Measurements from ENCODE around the gene SLC5A12. TPM values are rescaled to one million over a fixed set of nuclear protein-coding genes. Genes with fewer than 3 reads are reported as not detected.

The SLC5A12 gene
- total RNA-seq, 1 experiment from 2014 or later = not detected

- in situ Hi-C loops (cut with HindIII; ENCODE audit: low pct_unique_long_range_greater_than_20kb, low sequenced_read_pairs) = no loop called here
- TF ChIP-seq REST (IDR thresholded peaks at IDR 0.05; ENCODE audit: insufficient read depth in 1 of 2, low read depth in 2 of 2, low read length in 1 of 2) (no peak), TCF7L2 (IDR thresholded peaks at IDR 0.05; ENCODE audit: low read depth, low read length) (no peak), POLR2AphosphoS5 (IDR thresholded peaks at IDR 0.05; ENCODE audit: low read depth, low read length) (no peak), SIN3A (IDR thresholded peaks at IDR 0.05; ENCODE audit: borderline replicate concordance, insufficient read depth, low read depth, low read length) (no peak), CTCF (IDR thresholded peaks at IDR 0.05) (no peak)
- H3K9me3 ChIP-seq (ENCODE audit: control insufficient read depth, insufficient read depth, low read depth, low read length) = no peaks in the 10 kb centered on the region
These were observed 36.1 kb upstream of the SLC5A12 start for GRCh38 chr11:26757995-26758394.

GRCh38 chr11:26755762-26756161 is 33.9 kb upstream of the SLC5A12 start:
- ATAC-seq = no peak
- no peak overlapping the region for H3K27ac ChIP-seq (ENCODE audit: low read length)
- H3K27me3 ChIP-seq (ENCODE audit: control insufficient read depth, insufficient read depth, low read length) = no peaks in the 10 kb centered on the region
- no peak for TF ChIP-seq SIN3A (IDR thresholded peaks at IDR 0.05; ENCODE audit: borderline replicate concordance, insufficient read depth, low read depth, low read length)
- no peak overlapping the region for H3K4me3 ChIP-seq (ENCODE audit: low read depth in 2 of 2, low read length in 2 of 2)
- POLR2A ChIA-PET = no interaction called here
- no peaks in the 10 kb centered on the region for H3K36me3 ChIP-seq (ENCODE audit: control insufficient read depth, insufficient read depth, low read length)
- CTCF ChIA-PET = interaction anchor here (0.7 to 1.0 kb wide), 2 partner anchors 397 to 404 kb away, joined by 5 to 12 read pairs; no protein-coding TSS in a partner anchor
- in situ Hi-C loops (cut with HindIII; ENCODE audit: low pct_unique_long_range_greater_than_20kb, low sequenced_read_pairs) = no loop called here
- no peaks in the 10 kb centered on the region for H3K4me1 ChIP-seq (ENCODE audit: control insufficient read depth, insufficient read depth, low read length)
- intact Hi-C loops (cut with micrococcal nuclease; ENCODE audit: unreplicated experiment) = no loop called here
- no peak for DNase-seq (ENCODE audit: low read depth, low spot score)
- BruUV-seq (replicated peaks) = no TSS peak
- no peaks in the 10 kb centered on the region for H3K9me3 ChIP-seq (ENCODE audit: control insufficient read depth, insufficient read depth, low read depth, low read length)

More at GRCh38 chr11:26757995-26758394, 36.1 kb upstream of the SLC5A12 start:
- Histone ChIP-seq H3K4me1 (ENCODE audit: control insufficient read depth, insufficient read depth, low read length) (no peaks in the 10 kb centered on the region), H3K4me3 (ENCODE audit: low read depth in 2 of 2, low read length in 2 of 2) (no peak overlapping the region), H3K36me3 (ENCODE audit: control insufficient read depth, insufficient read depth, low read length) (no peaks in the 10 kb centered on the region), H3K27ac (ENCODE audit: low read length) (no peak overlapping the region), H3K27me3 (ENCODE audit: control insufficient read depth, insufficient read depth, low read length) (no peaks in the 10 kb centered on the region)
- DNase-seq (ENCODE audit: low read depth, low spot score) (no peak), ATAC-seq (no peak)
- ChIA-PET POLR2A (no interaction called here), CTCF (no interaction called here)
- BruUV-seq (replicated peaks) = no TSS peak
- intact Hi-C loops (cut with micrococcal nuclease; ENCODE audit: unreplicated experiment) = no loop called here

GRCh38 chr11:26753723-26754504 is 32.1 kb upstream of the SLC5A12 start:
- intact Hi-C loops (cut with micrococcal nuclease; ENCODE audit: unreplicated experiment) = loop anchor here (1.0 to 5.0 kb wide), 2 partner anchors 404 to 733 kb away; no protein-coding TSS in a partner anchor
- no TSS peak for BruUV-seq (replicated peaks)
- DNase-seq (ENCODE audit: low read depth, low spot score) (peak; percentile 13), ATAC-seq (peak; percentile 85)
- Histone ChIP-seq H3K4me1 (ENCODE audit: control insufficient read depth, insufficient read depth, low read length) (no peaks in the 10 kb centered on the region), H3K36me3 (ENCODE audit: control insufficient read depth, insufficient read depth, low read length) (no peaks in the 10 kb centered on the region), H3K27ac (ENCODE audit: low read length) (no peak overlapping the region), H3K9me3 (ENCODE audit: control insufficient read depth, insufficient read depth, low read depth, low read length) (no peaks in the 10 kb centered on the region), H3K4me3 (ENCODE audit: low read depth in 2 of 2, low read length in 2 of 2) (no peak overlapping the region), H3K27me3 (ENCODE audit: control insufficient read depth, insufficient read depth, low read length) (no peaks in the 10 kb centered on the region)
- TF ChIP-seq TCF7L2 (IDR thresholded peaks at IDR 0.05; ENCODE audit: low read depth, low read length) (no peak), POLR2AphosphoS5 (IDR thresholded peaks at IDR 0.05; ENCODE audit: low read depth, low read length) (no peak), CTCF (IDR thresholded peaks at IDR 0.05) (peak; percentile 71), REST (IDR thresholded peaks at IDR 0.05; ENCODE audit: insufficient read depth in 1 of 2, low read depth in 2 of 2, low read length in 1 of 2) (no peak)
- ChIA-PET CTCF (interaction anchor here (0.6 to 1.0 kb wide), 2 partner anchors 405 to 460 kb away, joined by 3 to 4 read pairs; no protein-coding TSS in a partner anchor), POLR2A (no interaction called here)
- in situ Hi-C loops (cut with HindIII; ENCODE audit: low pct_unique_long_range_greater_than_20kb, low sequenced_read_pairs) = no loop called here
